CD14-positive monocyte (primary cell): ENCODE results near the gene OR2S2. TPM values are rescaled to one million over a fixed set of nuclear protein-coding genes. Genes with fewer than 3 reads are reported as not detected.
A peak's percentile ranks its signal among the peaks of the same experiment; 100 is the strongest.

Experiments used
- DNase-seq, 3 donors: peaks; one replicate each; pipeline ENCODE4 v3.0.0-alpha.2; 2011 to 2022
- H2AFZ ChIP-seq: 2 replicates; pipeline ENCODE4 v1.6.0; 2012; ENCODE audit warnings: mild to moderate bottlenecking, low read depth, low read length, inconsistent platforms; ENCODE audit not compliant: insufficient read depth, poor library complexity, severe bottlenecking
- H3K27ac ChIP-seq, 2 donors: 1 replicate in 1 of 2; 2 replicates in 1 of 2; pipeline ENCODE4 v1.5.1; 2012 to 2013; ENCODE audit warnings: low read length in 2 of 2, control low read depth in 1 of 2, inconsistent platforms in 1 of 2, low read depth in 1 of 2, mild to moderate bottlenecking in 1 of 2
- H3K27me3 ChIP-seq, 2 donors: one replicate each; pipeline versions ENCODE4 v1.6.0 to v1.6.1; 2011 to 2013; ENCODE audit warnings: low read length in 2 of 2; ENCODE audit not compliant: control insufficient read depth in 2 of 2, insufficient read depth in 2 of 2
- H3K36me3 ChIP-seq, 2 donors: replicated peaks in 1 of 2; 1 replicate in 1 of 2; 2 replicates in 1 of 2; pipeline versions ENCODE4 v1.5.1 to v1.6.1; 2012 to 2013; ENCODE audit warnings: low read length in 2 of 2, control low read depth in 1 of 2, inconsistent platforms in 1 of 2, mild to moderate bottlenecking in 1 of 2; ENCODE audit not compliant: insufficient read depth in 2 of 2, control insufficient read depth in 1 of 2
- H3K4me1 ChIP-seq, 2 donors: 1 replicate in 1 of 2; 2 replicates in 1 of 2; pipeline versions ENCODE4 v1.5.1 to v1.6.1; 2012 to 2013; ENCODE audit warnings: low read length in 2 of 2, control low read depth in 1 of 2, inconsistent platforms in 1 of 2, mild to moderate bottlenecking in 1 of 2, moderate library complexity in 1 of 2; ENCODE audit not compliant: insufficient read depth in 2 of 2, control insufficient read depth in 1 of 2
- H3K4me2 ChIP-seq: replicated peaks from 2 replicates; pipeline ENCODE3; 2012; ENCODE audit warnings: low read length, moderate library complexity, mild to moderate bottlenecking; ENCODE audit not compliant: poor library complexity, severe bottlenecking; ENCODE audit errors: extremely low read depth
- H3K4me3 ChIP-seq, 3 experiments: fragments of 200-600 bp in 1 of 3; sonication (generic) in 1 of 3; replicated peaks in 1 of 3; 1 replicate in 2 of 3; 2 replicates in 1 of 3; pipeline ENCODE4 v1.5.1; 2011 to 2013; ENCODE audit warnings: low read length in 3 of 3, mild to moderate bottlenecking in 3 of 3, control low read depth in 2 of 3, low read depth in 2 of 3, inconsistent platforms in 1 of 3, moderate library complexity in 1 of 3
- H3K79me2 ChIP-seq: 2 replicates; pipeline ENCODE4 v1.6.0; 2012; ENCODE audit warnings: mild to moderate bottlenecking, control low read depth, inconsistent platforms, low read length, moderate library complexity; ENCODE audit not compliant: insufficient read depth
- H3K9ac ChIP-seq: 2 replicates; pipeline ENCODE4 v1.6.0; 2017; ENCODE audit warnings: low read length, mild to moderate bottlenecking; ENCODE audit not compliant: insufficient read depth, poor library complexity, severe bottlenecking
- H3K9me3 ChIP-seq, 2 donors: replicated peaks in 1 of 2; 1 replicate in 1 of 2; 2 replicates in 1 of 2; pipeline versions ENCODE4 v1.5.1 to v1.6.1; 2012 to 2013; ENCODE audit warnings: low read length in 2 of 2, control low read depth in 1 of 2; ENCODE audit not compliant: control insufficient read depth in 1 of 2, insufficient read depth in 1 of 2
- H4K20me1 ChIP-seq: 2 replicates; pipeline ENCODE4 v1.6.0; 2012; ENCODE audit warnings: mild to moderate bottlenecking, low read length, control low read depth, moderate library complexity; ENCODE audit not compliant: insufficient read depth
- H3K27ac Mint-ChIP-seq, 7 donors: one replicate each; pipeline ENCODE4 v1.8.0; 2020; ENCODE audit warnings: mild to moderate bottlenecking in 7 of 7, mixed read lengths in 7 of 7, moderate library complexity in 6 of 7, inconsistent platforms in 2 of 7
- H3K27me3 Mint-ChIP-seq, 3 donors: one replicate each; pipeline ENCODE4 v1.8.0; 2021 to 2022; ENCODE audit warnings: low read depth in 3 of 3, mild to moderate bottlenecking in 3 of 3, mixed read lengths in 3 of 3, moderate library complexity in 3 of 3, inconsistent platforms in 1 of 3
- H3K36me3 Mint-ChIP-seq, 2 donors: one replicate each; pipeline ENCODE4 v1.8.0; 2020; ENCODE audit warnings: mixed read lengths in 2 of 2, inconsistent platforms in 1 of 2, mild to moderate bottlenecking in 1 of 2
- H3K4me1 Mint-ChIP-seq: one replicate; pipeline ENCODE4 v1.8.0; 2020; ENCODE audit warnings: mild to moderate bottlenecking, mixed read lengths
- H3K4me3 Mint-ChIP-seq, 2 donors: one replicate each; pipeline ENCODE4 v1.8.0; 2020; ENCODE audit warnings: mild to moderate bottlenecking in 2 of 2, mixed read lengths in 2 of 2, moderate library complexity in 1 of 2
- H3K9me3 Mint-ChIP-seq, 7 donors: one replicate each; pipeline ENCODE4 v1.8.0; 2020 to 2022; ENCODE audit warnings: mixed read lengths in 7 of 7, mild to moderate bottlenecking in 6 of 7, moderate library complexity in 6 of 7, inconsistent platforms in 2 of 7
- WGBS: methylation state at CpG from one replicate; pipeline ENCODE4 v1.1.5; 2013; ENCODE audit warnings: missing lambda C conversion rate; ENCODE audit not compliant: insufficient coverage; 5-methylcytosine and 5-hydroxymethylcytosine counted together
- intact Hi-C, 2 donors: fragments of 100-400 bp; cut with micrococcal nuclease; formaldehyde crosslinking; loops; one replicate each; pipeline versions ENCODE4 v1.15.0 to v1.15.1; 2023
- polyA plus RNA-seq, 3 donors: library from polyadenylated mRNA; depleted of rRNA in 1 of 3; unstranded in 2 of 3; stranded (reverse) in 1 of 3; fragments of 300-500 nt in 2 of 3; fragments of >200 nt in 1 of 3; fragmentation: Illumina TruSeq in 2 of 3; gene quantifications; 1 replicate in 2 of 3; 2 replicates in 1 of 3; pipeline ENCODE4 v1.2.3, GENCODE V29; 2012 to 2021
- TF ChIP-seq, protein P1 (sequence below): fragments of 200-600 bp; IDR thresholded peaks from one replicate; pipeline ENCODE4 v1.8.0; 2022; ENCODE audit warnings: antibody characterized with exemption, mild to moderate bottlenecking

OR2S2 gene
- polyA plus RNA-seq, 3 donors, result not detected

GRCh38 chr9:35944841-35945240, 13.1 kb downstream of the OR2S2 start:
- no peaks in the 10 kb centered on the region for H3K9me3 Mint-ChIP-seq
- Histone ChIP-seq H3K4me3 (no peak overlapping the region), H2AFZ (peak overlapping the region; percentile 29), H3K9me3 (no peaks in the 10 kb centered on the region), H3K79me2 (no peaks in the 10 kb centered on the region), H3K4me1 (peaks cover 0 to 4% of the 10 kb centered on the region in 2 donors), H3K36me3 (no peaks in the 10 kb centered on the region), H3K27ac (no peak overlapping the region), H3K9ac (no peak overlapping the region), H3K4me2 (no peak overlapping the region), H3K27me3 (peaks cover 0 to 3% of the 10 kb centered on the region in 2 donors), H4K20me1 (no peaks in the 10 kb centered on the region)
- H3K4me3 Mint-ChIP-seq, result no peak overlapping the region
- no peaks in the 10 kb centered on the region for H3K36me3 Mint-ChIP-seq
- no peak overlapping the region for H3K27ac Mint-ChIP-seq
- TF ChIP-seq, protein P1, sequence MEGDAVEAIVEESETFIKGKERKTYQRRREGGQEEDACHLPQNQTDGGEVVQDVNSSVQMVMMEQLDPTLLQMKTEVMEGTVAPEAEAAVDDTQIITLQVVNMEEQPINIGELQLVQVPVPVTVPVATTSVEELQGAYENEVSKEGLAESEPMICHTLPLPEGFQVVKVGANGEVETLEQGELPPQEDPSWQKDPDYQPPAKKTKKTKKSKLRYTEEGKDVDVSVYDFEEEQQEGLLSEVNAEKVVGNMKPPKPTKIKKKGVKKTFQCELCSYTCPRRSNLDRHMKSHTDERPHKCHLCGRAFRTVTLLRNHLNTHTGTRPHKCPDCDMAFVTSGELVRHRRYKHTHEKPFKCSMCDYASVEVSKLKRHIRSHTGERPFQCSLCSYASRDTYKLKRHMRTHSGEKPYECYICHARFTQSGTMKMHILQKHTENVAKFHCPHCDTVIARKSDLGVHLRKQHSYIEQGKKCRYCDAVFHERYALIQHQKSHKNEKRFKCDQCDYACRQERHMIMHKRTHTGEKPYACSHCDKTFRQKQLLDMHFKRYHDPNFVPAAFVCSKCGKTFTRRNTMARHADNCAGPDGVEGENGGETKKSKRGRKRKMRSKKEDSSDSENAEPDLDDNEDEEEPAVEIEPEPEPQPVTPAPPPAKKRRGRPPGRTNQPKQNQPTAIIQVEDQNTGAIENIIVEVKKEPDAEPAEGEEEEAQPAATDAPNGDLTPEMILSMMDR, result no peak
- peaks cover 4% of the 10 kb centered on the region for H3K4me1 Mint-ChIP-seq
- WGBS, result no CpG with 5 or more reads among the region's 3 CpGs
- DNase-seq, result no peak
- intact Hi-C loops, result loop anchor here in 1 of 2 donors (5.0 kb wide), 1 partner anchor 43 kb away; no protein-coding TSS in a partner anchor
- peaks cover 0 to 8% (median 3%) of the 10 kb centered on the region in 3 donors for H3K27me3 Mint-ChIP-seq

- no peak for DNase-seq
- Mint-ChIP-seq H3K36me3 (no peaks in the 10 kb centered on the region), H3K4me3 (no peak overlapping the region), H3K9me3 (no peaks in the 10 kb centered on the region), H3K4me1 (peaks cover 4% of the 10 kb centered on the region), H3K27me3 (peaks cover 0 to 8% (median 1%) of the 10 kb centered on the region in 3 donors), H3K27ac (no peak overlapping the region)
- Histone ChIP-seq H3K4me1 (peaks cover 0 to 4% of the 10 kb centered on the region in 2 donors), H3K27me3 (peaks cover 0 to 2% of the 10 kb centered on the region in 2 donors), H3K36me3 (no peaks in the 10 kb centered on the region), H3K79me2 (no peaks in the 10 kb centered on the region), H3K4me3 (no peak overlapping the region), H4K20me1 (no peaks in the 10 kb centered on the region), H3K4me2 (no peak overlapping the region), H3K9me3 (no peaks in the 10 kb centered on the region), H3K27ac (no peak overlapping the region), H2AFZ (no peak overlapping the region), H3K9ac (no peak overlapping the region)
- TF ChIP-seq, protein P1, result no peak
- WGBS, result no CpG with 5 or more reads among the region's 3 CpGs
- intact Hi-C loops, result no loop called here
Observed at GRCh38 chr9:35944173-35944572, 13.8 kb downstream of the OR2S2 start.
